22Rv1 (cell line): ENCODE results near the gene SEC16A.

Experiments used
- H3K27ac ChIP-seq: fragments of 450-650 bp; 2 replicates; pipeline ENCODE4 v1.5.1; 2017
- CTCF ChIP-seq: fragments of 450-650 bp; IDR thresholded peaks from 2 replicates; pipeline ENCODE4 v1.5.1; 2017; ENCODE audit warnings: mild to moderate bottlenecking
- ZFX ChIP-seq: fragments of 450-650 bp; IDR thresholded peaks from 2 replicates; pipeline ENCODE4 v1.6.1; 2017; ENCODE audit warnings: antibody characterized with exemption, borderline replicate concordance

Gene SEC16A

GRCh38 chr9:136511670-136512592 lies 29.1 kb upstream of the SEC16A start:
- TF ChIP-seq ZFX: no peak
- 0 out of 2 replicates have a peak overlapping the region, but pooled peaks have one; percentile 23 for H3K27ac ChIP-seq

GRCh38 chr9:136511144-136511669 lies 28.4 kb upstream of the SEC16A start:
- H3K27ac ChIP-seq: no peak overlapping the region
- no peak for TF ChIP-seq ZFX
- TF ChIP-seq CTCF: no peak

- TF ChIP-seq CTCF (no peak), ZFX (no peak)
- H3K27ac ChIP-seq: no peak overlapping the region
Measured at GRCh38 chr9:136510561-136510960, 27.7 kb upstream of the SEC16A start.

GRCh38 chr9:136509549-136509948 lies 26.7 kb upstream of the SEC16A start:
- no peak overlapping the region for H3K27ac ChIP-seq
- TF ChIP-seq ZFX (no peak), CTCF (no peak)

- TF ChIP-seq CTCF (no peak), ZFX (no peak)
- no peak overlapping the region for H3K27ac ChIP-seq
Measured at GRCh38 chr9:136508729-136509500, 26.1 kb upstream of the SEC16A start.

GRCh38 chr9:136507992-136508375 lies 25.1 kb upstream of the SEC16A start:
- TF ChIP-seq CTCF: no peak
- no peak for TF ChIP-seq ZFX
- no peak overlapping the region for H3K27ac ChIP-seq

GRCh38 chr9:136507221-136507991 lies 24.6 kb upstream of the SEC16A start:
- TF ChIP-seq ZFX (no peak), CTCF (no peak)
- H3K27ac ChIP-seq: no peak overlapping the region
